Skeletal muscle tissue (tissue), 4 donors: ENCODE results near the gene TBX19. TPM values are rescaled to one million over a fixed set of nuclear protein-coding genes. Genes with fewer than 3 reads are reported as not detected.
A peak's percentile ranks its signal among the peaks of the same experiment; 100 is the strongest.

Experiments used
- H3K27ac ChIP-seq: one replicate; pipeline ENCODE4 v1.7.0; 2013; ENCODE audit warnings: mild to moderate bottlenecking, low read depth, low read length, inconsistent platforms
- H3K27me3 ChIP-seq, 3 donors: one replicate each; pipeline ENCODE4 v1.7.0; 2013; ENCODE audit warnings: low read length in 3 of 3; ENCODE audit not compliant: control insufficient read depth in 3 of 3, insufficient read depth in 3 of 3
- H3K36me3 ChIP-seq, 3 donors: one replicate each; pipeline ENCODE4 v1.7.0; 2013; ENCODE audit warnings: low read length in 3 of 3; ENCODE audit not compliant: control insufficient read depth in 3 of 3, insufficient read depth in 3 of 3
- H3K4me1 ChIP-seq, 3 donors: one replicate each; pipeline ENCODE4 v1.7.0; 2013; ENCODE audit warnings: low read length in 3 of 3, mild to moderate bottlenecking in 3 of 3; ENCODE audit not compliant: control insufficient read depth in 3 of 3, insufficient read depth in 3 of 3
- H3K4me3 ChIP-seq, 3 donors: one replicate each; pipeline ENCODE4 v1.7.0; 2013; ENCODE audit warnings: low read length in 3 of 3
- H3K9ac ChIP-seq, 3 donors: one replicate each; pipeline ENCODE4 v1.7.0; 2013; ENCODE audit warnings: low read length in 3 of 3, mild to moderate bottlenecking in 3 of 3, moderate library complexity in 2 of 3, low read depth in 1 of 3
- H3K9me3 ChIP-seq, 3 donors: one replicate each; pipeline ENCODE4 v1.7.0; 2013; ENCODE audit warnings: low read length in 3 of 3; ENCODE audit not compliant: control insufficient read depth in 3 of 3
- total RNA-seq: library from RNA; depleted of rRNA; stranded (reverse); fragments of >200 nt; gene quantifications from one replicate; pipeline ENCODE4 v1.2.3, GENCODE V29; 2014
- donor health status: Osteomylitis.

Gene TBX19
- 1.0 TPM for total RNA-seq

DNA sequence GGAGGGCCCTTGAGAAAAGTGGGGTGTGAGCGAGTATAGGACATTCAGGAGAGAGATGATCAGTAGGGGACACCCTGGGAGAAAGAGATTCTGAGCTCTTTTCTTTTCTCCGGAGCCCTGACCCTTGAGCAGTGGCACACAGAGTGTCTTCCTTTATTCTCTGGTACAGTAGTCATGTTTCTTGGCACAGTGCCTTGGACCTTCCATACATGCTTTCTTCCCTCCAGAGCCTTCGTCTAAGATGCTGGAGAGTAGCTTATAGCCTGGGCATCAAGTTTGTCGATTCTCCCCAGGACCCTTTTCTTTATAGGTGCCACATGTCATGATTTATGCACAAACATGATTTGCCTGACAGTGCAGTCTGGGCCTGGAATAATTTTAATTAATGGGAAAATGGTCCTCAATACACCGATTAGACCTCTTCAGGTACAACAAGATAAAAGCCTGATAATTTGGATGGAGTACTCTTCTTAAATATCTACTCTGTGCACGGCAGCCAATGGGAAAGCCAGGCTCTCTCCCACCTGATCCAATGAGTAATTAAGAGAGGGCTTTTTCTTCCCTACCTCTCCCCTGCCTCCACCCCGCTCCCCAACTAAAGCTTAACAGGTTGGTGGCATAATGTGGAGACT is at the start of gene TBX19:
TSS of gene TBX19 (plus strand) at position 582 of the 632 bp plus-strand sequence. CDS start 214 bp downstream, outside the sequence.
- Histone ChIP-seq H3K4me1 (no peaks in the 10 kb centered on the region), H3K27me3 (no peaks in the 10 kb centered on the region), H3K9me3 (no peaks in the 10 kb centered on the region), H3K9ac (no peak within 1 kb of the TSS), H3K36me3 (no peaks in the 10 kb centered on the region), H3K4me3 (no peak within 1 kb of the TSS), H3K27ac (no peak within 1 kb of the TSS)

DNA sequence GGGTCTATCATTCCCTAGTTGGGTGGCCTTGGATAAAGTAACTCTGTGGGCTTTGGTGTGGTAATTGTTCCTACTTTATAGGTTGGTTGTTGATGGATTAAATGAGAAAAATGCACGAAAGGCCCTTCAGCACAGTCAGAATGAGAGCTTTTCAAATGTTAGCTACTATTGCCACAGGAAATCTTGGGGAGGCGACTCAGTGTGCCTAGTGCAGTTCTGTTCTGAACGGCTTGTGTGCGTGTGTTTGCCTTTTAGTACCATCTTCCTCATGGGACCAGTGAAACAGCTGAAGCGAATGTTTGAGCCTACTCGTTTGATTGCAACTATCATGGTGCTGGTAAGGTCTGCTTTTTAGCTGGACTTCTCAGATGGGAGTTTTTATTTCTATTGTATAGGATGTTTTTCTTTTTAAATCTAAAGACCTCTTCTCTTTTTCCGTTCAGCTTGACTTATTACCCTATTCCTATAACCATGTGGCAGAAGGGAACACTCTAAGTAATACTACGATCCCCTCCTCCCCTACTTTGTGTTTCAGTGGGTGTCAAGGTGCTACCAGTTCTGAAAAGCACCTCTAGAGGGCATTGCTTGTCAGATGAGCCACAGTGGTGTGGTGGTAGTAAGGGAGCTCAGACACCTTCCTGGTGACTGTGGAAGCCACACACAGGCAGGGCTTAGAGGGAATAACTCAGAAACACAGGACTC is 45.7 kb upstream of the TBX19 start:
- peaks cover 0 to 11% (median 0%) of the 10 kb centered on the region in 3 donors for H3K4me1 ChIP-seq
- no peak overlapping the region for H3K4me3 ChIP-seq
- H3K27me3 ChIP-seq: no peaks in the 10 kb centered on the region
- no peak overlapping the region for H3K27ac ChIP-seq
- H3K9me3 ChIP-seq: no peaks in the 10 kb centered on the region
- H3K36me3 ChIP-seq: peaks cover 15 to 59% (median 38%) of the 10 kb centered on the region in 3 donors
- H3K9ac ChIP-seq: no peak overlapping the region

DNA sequence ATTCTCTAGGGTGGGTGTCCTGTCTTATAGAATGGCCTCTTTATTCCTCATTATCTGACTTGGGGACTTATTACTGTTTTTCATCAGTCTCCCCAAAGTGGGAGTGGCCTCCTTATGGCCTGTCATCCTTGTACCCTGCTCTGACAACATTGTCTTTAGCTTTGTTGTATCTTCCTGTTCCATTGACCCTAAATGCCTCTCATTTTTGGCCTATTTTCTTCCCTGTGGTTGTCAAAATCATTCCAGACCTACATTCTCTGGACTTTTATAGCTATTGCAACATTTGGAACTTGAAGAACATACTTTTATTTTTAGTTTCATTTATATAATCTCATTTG is 45.2 kb upstream of the TBX19 start:
- no peaks in the 10 kb centered on the region for H3K27me3 ChIP-seq
- H3K36me3 ChIP-seq: peaks cover 15 to 62% (median 43%) of the 10 kb centered on the region in 3 donors
- no peak overlapping the region for H3K27ac ChIP-seq
- no peak overlapping the region for H3K9ac ChIP-seq
- no peaks in the 10 kb centered on the region for H3K9me3 ChIP-seq
- peaks cover 0 to 11% (median 0%) of the 10 kb centered on the region in 3 donors for H3K4me1 ChIP-seq
- no peak overlapping the region for H3K4me3 ChIP-seq

DNA sequence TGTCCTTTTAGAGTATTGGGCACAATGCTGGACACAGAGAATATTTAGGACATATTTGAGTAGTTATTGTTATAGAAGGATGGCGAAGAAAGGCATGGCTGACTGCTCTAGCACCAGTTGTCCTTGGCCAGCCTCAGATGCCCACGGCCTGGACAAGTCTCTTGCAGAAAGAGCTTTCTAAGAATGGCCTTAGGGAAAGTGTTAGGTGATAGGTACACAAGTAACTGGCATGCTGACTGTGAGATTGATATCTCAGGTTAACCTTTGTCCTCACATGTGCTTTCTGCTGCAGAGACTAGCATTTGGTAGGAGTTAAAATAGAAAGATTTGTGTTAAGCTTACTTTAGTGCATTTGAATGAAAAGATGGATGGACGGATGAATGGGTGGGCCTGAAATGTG is 44.7 kb upstream of the TBX19 start:
- H3K4me1 ChIP-seq: peaks cover 0 to 11% (median 0%) of the 10 kb centered on the region in 3 donors
- no peaks in the 10 kb centered on the region for H3K9me3 ChIP-seq
- H3K36me3 ChIP-seq: peaks cover 15 to 61% (median 43%) of the 10 kb centered on the region in 3 donors
- no peak overlapping the region for H3K9ac ChIP-seq
- no peak overlapping the region for H3K4me3 ChIP-seq
- H3K27ac ChIP-seq: no peak overlapping the region
- H3K27me3 ChIP-seq: no peaks in the 10 kb centered on the region

DNA sequence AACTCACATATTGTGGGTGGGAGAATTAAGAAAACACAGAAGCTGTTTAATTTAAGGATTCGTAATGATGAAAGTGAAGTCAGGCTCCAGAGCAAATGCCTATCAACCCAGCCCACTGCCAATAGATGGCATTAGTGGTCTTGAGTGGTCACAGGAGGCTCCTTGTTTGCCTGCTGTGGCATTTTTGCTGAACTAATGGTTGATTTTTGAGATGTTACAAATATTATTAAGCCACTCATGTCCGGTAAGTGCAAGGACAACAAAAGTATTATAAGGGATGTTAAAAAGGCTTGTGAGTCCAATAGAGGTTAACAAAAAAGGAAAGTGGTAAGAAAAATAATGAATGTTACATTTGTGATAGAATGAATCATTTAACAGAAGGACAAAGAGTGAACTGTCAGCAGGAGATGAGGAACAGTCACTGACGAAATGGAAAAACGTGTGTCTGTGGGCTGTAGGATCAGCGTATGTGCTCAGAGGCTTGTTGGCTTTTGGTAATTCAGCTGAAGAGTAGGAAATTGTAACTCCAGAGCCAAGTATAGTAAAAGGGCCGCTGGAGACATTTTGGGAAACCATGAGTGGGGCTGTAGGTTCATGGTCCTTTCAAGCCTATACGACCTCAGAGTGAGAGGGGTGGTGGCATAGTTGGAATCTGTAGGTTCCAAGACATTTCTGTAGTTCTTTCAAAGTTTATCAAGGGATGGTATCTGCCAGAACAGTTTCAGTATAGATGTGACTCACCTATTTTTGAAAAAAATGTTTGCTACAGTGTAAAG is 43.7 kb upstream of the TBX19 start:
- Histone ChIP-seq H3K36me3 (peaks cover 14 to 57% (median 40%) of the 10 kb centered on the region in 3 donors), H3K9ac (no peak overlapping the region), H3K4me1 (peaks cover 0 to 11% (median 0%) of the 10 kb centered on the region in 3 donors), H3K27me3 (no peaks in the 10 kb centered on the region), H3K27ac (no peak overlapping the region), H3K4me3 (no peak overlapping the region), H3K9me3 (no peaks in the 10 kb centered on the region)

DNA sequence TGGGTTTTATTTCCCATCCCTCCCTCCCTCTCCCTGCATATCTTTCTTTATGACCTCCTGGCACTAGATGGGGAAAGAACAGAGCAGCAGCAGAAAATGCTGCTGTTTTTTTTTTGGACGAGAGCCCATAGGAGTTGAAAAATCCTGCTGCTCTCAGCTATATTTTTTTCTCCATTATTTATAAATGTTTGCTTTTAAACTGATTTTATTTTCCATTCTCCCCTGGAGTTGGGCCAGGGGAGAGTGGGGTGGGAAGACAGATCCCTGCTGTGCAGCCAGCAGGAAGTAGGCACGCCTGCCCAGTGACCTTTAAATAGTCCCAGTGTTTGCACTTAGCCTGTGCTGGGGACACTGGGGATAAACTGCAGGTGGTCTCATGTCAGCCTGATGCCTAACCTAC is 37.5 kb upstream of the TBX19 start:
- peak overlapping the region in 1 of 3 donors; percentile 16 for H3K9ac ChIP-seq

DNA sequence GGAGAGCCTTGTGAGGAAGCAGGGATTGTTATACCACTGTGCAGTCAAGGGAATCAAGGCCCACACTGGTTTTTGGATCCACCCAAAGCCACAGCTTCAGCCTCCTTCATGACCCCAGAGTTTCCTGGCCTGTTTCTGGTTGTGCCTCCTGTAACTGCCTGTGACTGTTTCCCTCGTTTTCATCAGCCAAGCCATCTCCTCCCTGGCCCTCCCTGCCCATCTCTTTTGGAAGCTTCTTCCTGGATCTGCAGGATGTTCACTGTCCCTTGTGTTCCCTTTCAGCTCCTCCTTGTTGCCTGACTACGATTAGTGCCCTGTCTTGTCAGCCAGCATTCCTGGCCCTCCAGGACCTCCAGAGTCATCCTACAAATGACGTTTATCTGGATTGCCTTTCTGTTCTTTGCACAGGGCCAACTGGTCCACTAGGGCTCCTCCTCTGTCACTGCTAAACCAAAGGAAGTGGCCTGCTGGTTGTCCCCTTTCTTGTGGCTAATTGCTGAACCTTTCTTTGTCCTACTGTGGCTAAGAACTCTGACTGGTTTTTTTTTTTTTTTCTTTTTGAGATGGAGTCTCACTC is 37.0 kb upstream of the TBX19 start:
- H3K36me3 ChIP-seq: peaks cover 12 to 40% (median 29%) of the 10 kb centered on the region in 3 donors
- H3K9ac ChIP-seq: peak overlapping the region in 1 of 3 donors; percentile 16
- no peaks in the 10 kb centered on the region for H3K9me3 ChIP-seq
- no peak overlapping the region for H3K27ac ChIP-seq
- peaks cover 6 to 14% (median 6%) of the 10 kb centered on the region in 3 donors for H3K4me1 ChIP-seq
- H3K4me3 ChIP-seq: peak overlapping the region in 1 of 3 donors; percentile 2
- no peaks in the 10 kb centered on the region for H3K27me3 ChIP-seq

More for the DNA sequence above, 37.5 kb upstream of the TBX19 start:
- H3K27me3 ChIP-seq: no peaks in the 10 kb centered on the region
- peaks cover 12 to 42% (median 30%) of the 10 kb centered on the region in 3 donors for H3K36me3 ChIP-seq
- peaks cover 6 to 14% (median 6%) of the 10 kb centered on the region in 3 donors for H3K4me1 ChIP-seq
- no peak overlapping the region for H3K4me3 ChIP-seq
- no peaks in the 10 kb centered on the region for H3K9me3 ChIP-seq
- no peak overlapping the region for H3K27ac ChIP-seq

DNA sequence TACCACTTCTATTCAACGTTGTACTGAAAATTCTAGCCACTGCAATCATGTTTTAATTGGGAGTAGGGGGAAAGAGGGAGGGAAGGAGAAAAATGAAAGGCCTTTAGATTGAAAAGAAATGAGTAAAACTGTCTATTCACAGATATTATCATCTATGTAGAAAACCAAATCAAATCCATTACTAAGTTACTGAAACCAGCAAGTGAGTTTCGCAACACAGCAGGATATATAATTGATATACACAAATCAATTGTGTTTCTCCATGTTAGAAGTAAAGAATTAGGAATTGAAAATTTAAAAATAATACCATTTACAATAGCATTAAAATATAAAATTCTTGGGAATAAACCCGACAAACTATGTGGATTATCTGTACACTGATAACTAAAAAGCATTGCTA is 35.6 kb upstream of the TBX19 start:
- no peaks in the 10 kb centered on the region for H3K27me3 ChIP-seq
- H3K9me3 ChIP-seq: no peaks in the 10 kb centered on the region
- H3K27ac ChIP-seq: no peak overlapping the region
- H3K4me1 ChIP-seq: peaks cover 6 to 14% (median 6%) of the 10 kb centered on the region in 3 donors
- no peak overlapping the region for H3K9ac ChIP-seq
- H3K4me3 ChIP-seq: no peak overlapping the region
- H3K36me3 ChIP-seq: peaks cover 14 to 38% (median 28%) of the 10 kb centered on the region in 3 donors

DNA sequence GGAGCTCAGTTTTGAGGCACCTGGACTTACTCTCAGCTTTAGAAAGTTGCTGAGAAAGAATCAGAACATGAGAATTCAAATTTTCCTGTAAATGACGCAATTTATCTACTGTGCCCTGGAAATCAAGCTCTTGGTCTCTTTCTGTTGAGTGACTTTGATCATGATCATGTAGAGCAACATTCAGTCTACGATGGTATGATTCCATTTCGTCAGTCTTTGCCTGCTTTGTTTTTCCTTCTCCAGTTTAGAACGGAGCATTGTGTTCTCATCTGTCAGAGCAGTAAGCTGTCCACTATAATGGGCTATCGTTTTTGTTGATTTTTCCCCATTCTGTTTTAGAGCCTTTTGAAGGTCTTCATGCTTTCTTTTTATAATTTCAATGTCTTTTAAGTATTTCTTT is 34.2 kb upstream of the TBX19 start:
- Histone ChIP-seq H3K36me3 (peaks cover 14 to 33% (median 27%) of the 10 kb centered on the region in 3 donors), H3K4me3 (no peak overlapping the region), H3K27me3 (no peaks in the 10 kb centered on the region), H3K27ac (no peak overlapping the region), H3K9ac (no peak overlapping the region), H3K9me3 (no peaks in the 10 kb centered on the region), H3K4me1 (peaks cover 6 to 14% (median 6%) of the 10 kb centered on the region in 3 donors)
